Stimulated activated naive CD8-positive, alpha-beta T cell treated with anti-CD3 and anti-CD28 coated beads, Interleukin-15, amount 100 ng/mL, for 72 hours (primary cell): ENCODE results near the gene SIPA1.

Experiments used
- ATAC-seq: fragments of 150-1000 bp; cut with Tn5 transposase; 2 replicates; pipeline ENCODE4 v1.10.0; 2021; ENCODE audit warnings: mild to moderate bottlenecking, moderate library complexity
- DNase-seq, 2 donors: peaks; one replicate each; pipeline ENCODE4 v3.0.0; 2021 to 2022
- H3K27ac Mint-ChIP-seq, 2 donors: one replicate each; pipeline ENCODE4 v1.8.0; 2022; ENCODE audit warnings: mild to moderate bottlenecking in 2 of 2, mixed read lengths in 2 of 2, moderate library complexity in 2 of 2
- H3K27me3 Mint-ChIP-seq: one replicate; pipeline ENCODE4 v1.8.0; 2022; ENCODE audit warnings: mixed read lengths
- H3K4me1 Mint-ChIP-seq: one replicate; pipeline ENCODE4 v1.8.0; 2022; ENCODE audit warnings: mild to moderate bottlenecking, mixed read lengths
- H3K4me3 Mint-ChIP-seq, 2 donors: one replicate each; pipeline ENCODE4 v1.8.0; 2022; ENCODE audit warnings: mild to moderate bottlenecking in 2 of 2, mixed read lengths in 2 of 2, moderate library complexity in 1 of 2
- H3K9me3 Mint-ChIP-seq, 2 donors: one replicate each; pipeline ENCODE4 v1.8.0; 2022; ENCODE audit warnings: mixed read lengths in 2 of 2

The SIPA1 gene

DNA sequence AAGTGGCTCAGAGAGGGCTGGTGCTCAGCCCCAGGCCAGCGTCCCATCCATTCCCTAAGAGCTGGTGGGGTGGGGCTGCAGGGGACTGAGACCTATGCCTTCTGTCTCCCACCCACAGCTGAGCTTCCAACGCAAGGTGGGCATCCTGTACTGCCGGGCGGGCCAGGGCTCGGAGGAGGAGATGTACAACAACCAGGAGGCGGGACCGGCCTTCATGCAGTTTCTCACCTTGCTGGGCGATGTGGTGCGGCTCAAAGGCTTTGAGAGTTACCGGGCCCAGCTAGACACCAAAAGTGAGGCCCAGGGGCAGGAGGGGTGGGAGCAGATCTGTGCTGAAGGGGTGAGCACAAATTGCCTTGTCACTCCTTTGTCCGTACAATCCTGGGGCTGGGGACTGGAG, 6.9 kb downstream of the SIPA1 start:
- H3K4me1 Mint-ChIP-seq, result peaks cover 49% of the 10 kb centered on the region
- H3K4me3 Mint-ChIP-seq, result no peak overlapping the region
- no peaks in the 10 kb centered on the region for H3K9me3 Mint-ChIP-seq
- ATAC-seq (no peak), DNase-seq (no peak)
- H3K27ac Mint-ChIP-seq, result peak overlapping the region in 1 of 2 donors; percentile 61
- no peaks in the 10 kb centered on the region for H3K27me3 Mint-ChIP-seq

DNA sequence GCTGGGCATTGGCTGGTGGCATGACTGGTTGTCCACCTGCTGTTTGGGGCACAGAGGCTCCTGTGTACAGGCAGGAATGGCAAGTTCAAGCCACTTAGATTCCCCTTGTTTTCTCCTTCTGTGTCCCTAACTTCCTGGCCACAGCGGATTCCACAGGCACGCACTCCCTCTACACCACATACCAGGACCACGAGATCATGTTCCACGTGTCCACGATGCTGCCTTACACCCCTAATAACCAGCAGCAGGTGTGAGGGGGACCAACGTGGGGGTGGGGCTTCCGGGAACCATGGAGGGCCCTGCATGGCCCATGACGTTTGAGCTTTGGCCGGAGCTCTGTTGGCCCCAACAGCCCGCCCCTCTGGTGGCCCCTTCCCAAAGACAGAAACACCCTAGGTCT, 7.8 kb downstream of the SIPA1 start:
- Mint-ChIP-seq H3K27me3 (no peaks in the 10 kb centered on the region), H3K4me3 (no peak overlapping the region), H3K27ac (peak overlapping the region in 1 of 2 donors; percentile 7), H3K9me3 (no peaks in the 10 kb centered on the region), H3K4me1 (peaks cover 49% of the 10 kb centered on the region)
- ATAC-seq, result no peak
- no peak for DNase-seq

DNA sequence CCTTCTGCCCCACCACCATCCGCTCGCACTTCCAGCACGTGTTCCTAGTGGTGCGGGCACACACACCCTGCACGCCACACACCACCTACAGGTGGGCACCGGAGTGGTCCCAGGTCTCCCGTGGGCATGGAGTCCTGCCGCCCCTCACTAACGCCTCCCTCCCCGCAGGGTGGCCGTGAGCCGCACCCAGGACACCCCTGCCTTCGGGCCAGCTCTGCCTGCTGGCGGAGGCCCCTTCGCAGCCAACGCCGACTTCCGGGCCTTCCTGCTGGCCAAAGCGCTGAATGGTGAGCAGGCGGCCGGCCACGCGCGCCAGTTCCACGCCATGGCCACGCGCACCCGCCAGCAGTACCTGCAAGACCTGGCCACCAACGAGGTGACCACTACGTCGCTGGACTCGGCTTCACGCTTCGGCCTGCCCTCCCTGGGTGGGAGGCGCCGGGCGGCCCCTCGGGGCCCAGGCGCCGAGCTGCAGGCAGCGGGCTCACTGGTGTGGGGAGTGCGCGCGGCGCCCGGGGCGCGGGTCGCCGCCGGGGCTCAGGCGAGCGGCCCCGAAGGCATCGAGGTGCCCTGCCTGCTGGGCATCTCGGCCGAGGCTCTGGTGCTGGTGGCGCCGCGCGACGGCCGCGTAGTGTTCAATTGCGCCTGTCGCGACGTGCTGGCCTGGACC, 8.5 kb downstream of the SIPA1 start:
- Mint-ChIP-seq H3K9me3 (no peaks in the 10 kb centered on the region), H3K4me1 (peaks cover 51% of the 10 kb centered on the region), H3K27ac (no peak overlapping the region), H3K4me3 (no peak overlapping the region), H3K27me3 (no peaks in the 10 kb centered on the region)
- no peak for ATAC-seq
- DNase-seq, result peak in 1 of 2 donors; percentile 12

DNA sequence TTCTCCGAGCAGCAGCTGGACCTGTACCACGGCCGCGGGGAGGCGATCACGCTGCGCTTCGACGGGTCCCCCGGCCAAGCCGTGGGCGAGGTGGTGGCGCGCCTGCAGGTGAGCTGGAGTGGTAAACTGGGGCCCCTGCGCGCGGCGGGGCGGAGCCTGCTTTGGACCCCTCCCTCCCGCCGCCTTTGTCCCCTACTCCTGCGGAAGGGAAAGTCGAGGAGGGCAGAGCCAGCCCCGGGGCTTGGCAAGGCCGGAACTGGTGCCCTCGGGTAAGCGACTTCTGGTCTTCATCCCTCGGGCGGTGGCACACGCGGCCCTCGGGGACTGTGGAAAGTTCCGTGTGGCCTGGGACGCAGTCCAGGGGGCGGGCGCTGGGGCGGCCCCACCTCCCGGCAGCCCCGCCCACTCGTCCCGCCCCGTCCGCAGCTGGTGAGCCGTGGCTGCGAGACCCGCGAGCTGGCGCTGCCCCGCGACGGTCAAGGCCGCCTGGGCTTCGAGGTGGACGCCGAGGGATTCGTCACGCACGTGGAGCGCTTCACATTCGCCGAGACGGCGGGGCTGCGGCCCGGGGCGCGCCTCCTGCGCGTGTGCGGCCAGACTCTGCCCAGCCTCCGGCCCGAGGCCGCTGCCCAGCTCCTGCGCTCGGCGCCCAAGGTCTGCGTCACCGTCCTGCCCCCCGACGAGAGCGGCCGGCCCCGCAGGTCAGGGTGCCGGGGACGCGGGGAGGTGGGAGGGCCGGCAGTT, 9.2 kb downstream of the SIPA1 start:
- no peak for DNase-seq
- no peak for ATAC-seq
- no peaks in the 10 kb centered on the region for H3K27me3 Mint-ChIP-seq
- H3K9me3 Mint-ChIP-seq, result no peaks in the 10 kb centered on the region
- H3K27ac Mint-ChIP-seq, result no peak overlapping the region
- peaks cover 51% of the 10 kb centered on the region for H3K4me1 Mint-ChIP-seq
- H3K4me3 Mint-ChIP-seq, result no peak overlapping the region

DNA sequence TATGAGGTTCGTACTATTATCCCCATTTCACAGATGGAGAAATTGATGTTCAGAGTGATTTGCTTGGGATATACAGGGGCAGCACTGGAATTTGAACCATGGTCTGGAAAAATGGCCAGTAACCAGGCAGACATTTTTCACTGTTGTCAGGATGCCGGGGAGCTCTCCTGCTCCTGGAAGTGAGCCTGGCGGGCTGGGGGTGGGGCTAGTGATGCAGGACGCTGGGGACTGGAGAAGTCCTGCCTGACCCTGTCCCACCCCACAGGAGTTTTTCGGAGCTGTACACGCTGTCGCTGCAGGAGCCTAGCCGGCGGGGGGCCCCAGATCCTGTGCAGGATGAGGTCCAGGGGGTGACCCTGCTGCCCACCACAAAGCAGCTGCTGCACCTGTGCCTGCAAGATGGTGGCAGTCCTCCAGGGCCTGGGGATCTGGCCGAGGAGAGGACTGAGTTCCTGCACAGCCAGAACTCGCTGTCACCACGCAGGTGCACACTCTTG, 11.1 kb downstream of the SIPA1 start:
- DNase-seq, result no peak
- Mint-ChIP-seq H3K27me3 (no peaks in the 10 kb centered on the region), H3K4me1 (peaks cover 54% of the 10 kb centered on the region), H3K27ac (no peak overlapping the region), H3K9me3 (no peaks in the 10 kb centered on the region), H3K4me3 (no peak overlapping the region)
- ATAC-seq, result no peak

DNA sequence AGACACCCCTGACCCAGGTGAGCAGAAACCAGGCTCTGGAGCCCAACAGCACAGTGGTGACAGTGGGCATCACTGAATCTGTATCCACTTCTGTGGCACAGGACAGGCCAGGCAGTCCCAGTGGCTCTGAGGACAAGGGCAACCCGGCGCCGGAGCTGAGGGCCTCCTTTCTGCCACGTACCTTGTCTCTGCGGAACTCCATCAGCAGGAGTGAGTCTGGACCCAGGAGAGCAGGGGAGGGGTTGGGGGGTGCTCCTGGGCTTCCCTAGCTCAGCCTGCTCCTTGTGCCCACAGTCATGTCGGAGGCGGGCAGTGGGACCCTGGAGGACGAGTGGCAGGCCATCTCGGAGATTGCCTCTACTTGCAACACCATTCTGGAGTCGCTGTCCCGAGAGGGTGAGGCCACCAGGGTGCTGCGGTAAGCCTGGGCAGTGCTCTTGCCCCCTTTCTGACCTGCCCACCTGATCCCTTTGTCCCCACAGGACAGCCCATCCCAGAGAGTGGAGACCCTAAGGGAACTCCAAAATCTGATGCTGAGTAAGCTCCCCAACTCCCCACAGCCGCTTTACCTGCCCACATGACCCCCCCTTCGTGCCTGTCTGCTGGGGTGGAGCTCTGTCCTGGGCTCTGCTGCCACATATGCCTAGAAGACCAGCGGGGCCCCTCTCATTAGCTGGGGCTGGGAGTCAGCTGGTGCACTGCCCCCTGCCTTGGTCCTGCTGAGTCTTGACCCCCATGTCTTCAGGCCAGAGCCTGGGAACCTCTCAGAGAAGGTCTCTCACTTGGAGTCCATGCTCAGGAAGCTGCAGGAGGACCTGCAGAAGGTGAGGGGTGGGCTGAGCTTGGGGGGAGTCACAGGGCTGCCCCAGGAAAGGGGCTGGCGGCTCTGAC, 12.0 kb downstream of the SIPA1 start:
- Mint-ChIP-seq H3K27ac (peak overlapping the region in 1 of 2 donors; percentile 67), H3K9me3 (no peaks in the 10 kb centered on the region), H3K4me3 (no peak overlapping the region), H3K4me1 (peaks cover 54% of the 10 kb centered on the region), H3K27me3 (no peaks in the 10 kb centered on the region)
- no peak for DNase-seq
- no peak for ATAC-seq

DNA sequence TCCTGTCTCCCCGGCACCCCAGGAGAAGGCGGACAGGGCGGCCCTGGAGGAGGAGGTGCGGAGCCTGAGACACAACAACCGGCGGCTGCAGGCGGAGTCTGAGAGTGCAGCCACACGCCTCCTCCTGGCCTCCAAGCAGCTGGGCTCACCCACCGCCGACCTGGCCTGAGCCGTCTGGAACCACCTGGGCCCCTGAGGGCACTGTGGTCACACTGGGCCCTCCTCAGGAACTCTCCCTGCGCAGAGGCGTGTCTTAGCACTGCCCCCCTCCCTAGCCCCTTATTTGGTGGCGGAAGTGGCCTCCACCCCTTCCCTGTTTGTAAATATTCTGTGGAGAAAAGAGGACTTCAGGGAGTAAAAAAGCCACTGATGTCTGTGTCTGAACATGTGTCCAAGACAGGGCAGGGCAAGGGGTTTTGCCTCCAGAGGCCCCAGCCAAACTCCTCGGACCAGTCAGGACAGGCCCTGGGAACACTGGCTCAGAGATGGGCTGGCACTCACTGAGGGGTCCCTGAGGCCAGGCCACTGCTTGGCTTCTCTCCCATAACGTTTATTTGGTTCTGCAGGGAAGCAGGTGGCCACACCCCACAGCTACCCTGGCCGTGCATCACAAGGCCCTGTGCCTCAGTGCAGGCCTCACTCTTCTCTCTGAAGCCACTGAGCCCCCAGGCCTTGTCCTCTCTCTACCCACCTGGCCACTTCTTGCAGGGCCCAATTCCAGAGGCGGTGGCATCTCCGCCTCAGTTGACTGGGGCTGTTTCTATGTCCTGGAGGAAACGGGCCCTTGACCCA, 12.8 kb downstream of the SIPA1 start:
- Mint-ChIP-seq H3K27me3 (no peaks in the 10 kb centered on the region), H3K4me3 (no peak overlapping the region), H3K9me3 (no peaks in the 10 kb centered on the region), H3K27ac (peak overlapping the region in 1 of 2 donors; percentile 67), H3K4me1 (peaks cover 60% of the 10 kb centered on the region)
- DNase-seq (peak in 1 of 2 donors; percentile 22), ATAC-seq (no peak)

DNA sequence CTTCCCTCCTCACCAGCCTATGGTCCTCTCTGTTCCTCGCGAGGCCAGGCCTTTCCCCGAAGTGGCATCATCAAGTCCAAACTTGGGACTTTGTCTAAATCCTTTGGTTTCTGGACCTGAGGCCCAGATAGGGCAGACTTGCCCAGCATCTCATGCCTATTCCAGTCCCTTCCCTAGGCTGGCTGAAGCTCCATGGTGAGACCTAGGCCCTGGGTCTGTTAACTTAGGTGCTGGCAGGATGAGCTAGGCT, 13.4 kb downstream of the SIPA1 start:
- no peak for DNase-seq
- H3K27ac Mint-ChIP-seq, result peak overlapping the region in 1 of 2 donors; percentile 39
- ATAC-seq, result no peak
- H3K27me3 Mint-ChIP-seq, result no peaks in the 10 kb centered on the region
- H3K9me3 Mint-ChIP-seq, result no peaks in the 10 kb centered on the region
- peaks cover 65% of the 10 kb centered on the region for H3K4me1 Mint-ChIP-seq
- peak overlapping the region; percentile 77 to 87 for H3K4me3 Mint-ChIP-seq

DNA sequence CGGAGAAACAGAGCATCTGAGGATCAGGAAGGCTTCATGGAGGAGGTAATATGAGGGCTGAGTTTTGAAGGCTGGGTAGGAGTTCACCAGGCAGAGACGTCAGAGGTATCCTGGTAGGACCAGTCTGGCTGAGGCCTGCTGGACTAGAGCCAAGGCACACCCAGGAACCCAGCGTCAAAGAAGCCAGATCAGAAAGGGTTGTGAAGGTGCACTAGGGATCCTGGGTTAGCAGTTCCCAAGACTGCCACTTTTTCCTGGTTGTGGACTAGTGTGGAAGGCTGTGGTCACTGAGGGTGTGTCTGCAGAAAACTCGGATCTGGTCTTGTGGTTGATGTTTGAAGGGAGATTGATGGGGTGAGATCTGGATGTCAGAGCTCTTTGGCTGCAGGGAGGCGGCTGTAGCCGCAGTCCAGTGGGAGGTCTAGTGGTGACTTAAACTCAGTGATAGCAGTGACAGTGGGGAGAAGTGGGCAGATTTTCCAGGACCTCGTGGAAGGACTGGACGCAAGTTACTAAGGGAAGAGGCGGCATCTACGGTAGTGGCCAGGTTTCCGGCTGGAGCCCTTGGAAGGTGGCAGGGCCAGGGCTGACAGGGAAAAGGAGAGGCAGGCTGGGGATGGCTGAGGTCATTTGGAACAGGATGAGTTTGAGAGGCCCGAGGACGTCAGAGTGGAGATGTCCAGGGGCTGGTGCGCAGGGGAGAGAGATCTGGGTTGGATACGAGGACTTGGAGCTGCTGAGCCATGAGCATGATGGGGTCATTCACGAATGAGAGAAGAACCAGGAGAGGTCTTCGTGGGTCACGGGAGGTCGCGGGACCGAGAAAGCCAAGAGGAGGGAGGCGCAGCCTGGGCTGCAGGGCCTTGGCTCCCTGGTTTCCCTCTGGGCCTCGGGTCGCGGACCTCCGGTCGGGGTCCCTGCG, 13.9 kb downstream of the SIPA1 start:
- Mint-ChIP-seq H3K27ac (peak overlapping the region; percentile 1 to 39), H3K4me1 (peaks cover 69% of the 10 kb centered on the region), H3K9me3 (no peaks in the 10 kb centered on the region), H3K4me3 (peak overlapping the region; percentile 77 to 87), H3K27me3 (no peaks in the 10 kb centered on the region)
- peak in 1 of 2 donors; percentile 23 for DNase-seq
- peak; percentile 18 for ATAC-seq

DNA sequence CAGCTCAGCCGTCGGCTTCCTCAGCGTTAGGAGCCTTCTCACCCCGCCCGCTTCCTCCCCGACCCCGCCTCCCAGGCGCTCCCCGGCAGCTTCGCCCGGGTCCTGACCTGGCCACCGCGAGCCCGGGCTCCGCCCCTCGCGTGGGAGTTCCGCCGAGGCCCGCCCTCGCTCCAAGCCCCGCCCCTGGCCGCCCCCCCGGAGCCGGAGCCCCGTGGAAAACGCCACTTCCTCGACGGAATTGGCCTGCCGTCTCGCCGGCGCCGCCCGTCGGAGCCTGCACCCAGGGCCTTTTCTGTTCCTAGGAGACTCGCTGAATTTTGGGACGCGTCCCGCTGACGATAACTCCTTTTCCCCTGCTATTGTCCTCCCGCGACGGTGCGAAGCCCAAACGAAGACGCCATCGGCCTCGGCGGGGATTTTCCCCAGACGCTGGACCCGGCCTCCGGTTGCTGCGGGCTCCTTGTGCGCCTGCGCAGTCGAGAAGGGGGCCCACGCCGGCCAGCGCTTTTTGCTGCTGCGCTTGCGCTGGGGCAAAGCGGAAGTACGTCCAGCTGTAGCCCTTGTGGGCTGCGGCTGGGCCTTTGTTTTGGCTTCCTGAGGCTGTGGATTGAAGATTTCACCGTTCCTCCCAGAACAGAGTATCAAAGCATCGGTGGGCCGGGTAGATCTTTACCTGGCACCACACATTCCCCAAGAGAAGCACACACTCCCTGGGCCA, 14.8 kb downstream of the SIPA1 start:
- peaks cover 77% of the 10 kb centered on the region for H3K4me1 Mint-ChIP-seq
- H3K27me3 Mint-ChIP-seq, result no peaks in the 10 kb centered on the region
- DNase-seq (peak; percentile 97 to 98), ATAC-seq (peak; percentile 88)
- H3K27ac Mint-ChIP-seq, result peak overlapping the region; percentile 97
- no peaks in the 10 kb centered on the region for H3K9me3 Mint-ChIP-seq
- H3K4me3 Mint-ChIP-seq, result peak overlapping the region; percentile 87 to 88

DNA sequence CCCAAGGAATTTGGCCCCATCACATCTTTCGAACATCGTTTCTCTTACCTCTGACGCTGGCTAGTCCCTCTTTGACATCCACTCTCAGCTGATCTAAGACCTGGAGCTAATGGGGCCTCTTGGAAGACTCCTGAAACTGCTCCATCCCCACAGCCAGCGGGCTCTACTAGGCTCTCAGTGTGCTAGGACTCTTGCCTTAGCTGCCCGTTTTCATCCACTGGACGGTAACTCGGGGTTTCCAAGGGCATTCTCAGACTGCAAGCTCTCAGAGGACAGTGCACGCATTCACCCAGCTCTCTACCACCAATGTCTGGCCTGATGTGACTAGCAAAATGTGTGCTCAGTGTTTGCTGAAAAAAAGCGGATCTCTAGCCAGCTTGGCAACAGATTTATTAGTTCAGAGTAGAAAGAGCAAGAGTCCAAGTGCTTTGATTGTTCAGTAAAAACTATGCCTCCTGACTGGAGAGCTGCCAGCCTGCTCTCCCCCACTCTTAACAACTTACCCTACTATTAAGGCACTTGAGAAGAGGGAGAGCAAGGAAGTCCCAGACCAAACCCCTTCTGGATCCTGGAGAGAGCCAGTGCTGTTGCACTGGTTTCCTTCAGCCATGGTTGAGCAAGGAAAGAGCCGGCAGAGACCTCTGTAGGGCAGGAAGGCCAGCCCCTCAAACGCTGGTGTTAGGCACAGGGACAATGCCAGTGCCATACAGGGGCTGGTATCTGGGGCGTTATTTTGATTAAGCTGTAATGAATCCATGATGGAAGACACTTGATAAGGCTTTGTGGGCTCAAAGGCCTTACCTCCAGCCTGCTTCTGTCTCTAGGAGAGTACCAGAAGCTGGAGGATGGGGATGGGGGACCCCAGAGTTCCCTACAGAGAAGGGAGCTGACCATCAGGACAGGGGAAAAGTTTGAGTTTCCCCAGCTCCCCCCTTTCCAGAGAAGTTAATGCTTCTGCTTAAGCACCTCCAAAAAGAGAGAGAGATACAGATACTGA, 15.6 kb downstream of the SIPA1 start:
- Mint-ChIP-seq H3K4me1 (peaks cover 75% of the 10 kb centered on the region), H3K27ac (peak overlapping the region; percentile 97), H3K9me3 (no peaks in the 10 kb centered on the region), H3K4me3 (peak overlapping the region; percentile 87 to 88), H3K27me3 (no peaks in the 10 kb centered on the region)
- ATAC-seq, result peak; percentile 0
- DNase-seq, result no peak

DNA sequence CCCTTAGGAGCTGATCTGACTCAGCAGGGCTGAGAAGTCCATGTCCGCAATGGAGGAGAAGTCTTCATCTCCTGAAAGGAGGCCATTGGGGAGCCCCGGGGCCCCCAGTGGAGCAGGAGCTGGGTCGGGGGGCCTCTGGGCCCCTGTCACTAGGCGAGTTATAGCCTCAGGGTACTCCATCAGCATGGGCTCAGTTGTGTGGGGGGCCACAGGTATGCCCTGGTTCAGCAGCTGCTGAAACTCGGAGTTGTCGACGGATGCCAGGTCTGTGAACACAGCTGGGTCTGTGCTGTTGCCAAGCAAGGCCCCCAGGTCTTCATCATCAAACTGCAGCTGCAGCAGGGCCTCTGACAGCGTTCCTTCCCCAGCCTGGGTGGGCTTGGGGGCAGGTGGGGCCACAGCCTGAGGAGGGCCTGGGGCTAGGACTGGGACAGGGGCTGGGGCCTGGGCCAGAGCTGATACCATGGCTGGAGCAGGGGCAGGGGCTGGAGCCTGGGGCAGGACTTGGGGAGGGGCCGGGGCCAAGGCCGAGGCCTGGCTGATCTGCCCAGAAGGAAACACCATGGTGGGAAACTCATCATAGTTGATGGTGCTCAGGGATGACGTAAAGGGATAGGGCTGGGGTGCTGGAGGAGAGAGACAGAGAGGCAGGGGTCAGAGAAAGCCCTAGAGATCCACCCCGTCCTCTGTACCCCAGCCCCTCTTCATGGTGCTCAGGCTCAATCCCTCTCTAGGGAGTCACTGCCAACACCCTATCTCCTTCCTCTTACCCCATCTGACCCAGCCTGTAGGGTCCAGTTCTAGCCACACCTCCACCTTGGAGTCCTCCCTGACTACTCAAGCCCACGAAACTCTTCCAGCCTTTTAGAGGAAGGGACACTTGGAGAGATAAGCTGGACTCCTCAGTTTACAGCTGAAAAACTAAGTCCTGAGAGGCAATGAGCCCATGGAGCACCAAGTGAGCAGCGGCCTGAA, 16.8 kb downstream of the SIPA1 start:
- Mint-ChIP-seq H3K4me3 (no peak overlapping the region), H3K9me3 (no peaks in the 10 kb centered on the region), H3K27me3 (no peaks in the 10 kb centered on the region), H3K27ac (peak overlapping the region; percentile 76 to 90), H3K4me1 (peaks cover 86% of the 10 kb centered on the region)
- no peak for ATAC-seq
- no peak for DNase-seq
